Lower leg skin (tissue), 4 donors: Measurements from ENCODE around the gene CUL3. TPM values are rescaled to one million over a fixed set of nuclear protein-coding genes. Genes with fewer than 3 reads are reported as not detected.

Experiments used
- DNase-seq, 2 donors: peaks; one replicate each; pipeline ENCODE4 v3.0.0-alpha.2; 2019; ENCODE audit warnings: low spot score in 2 of 2
- H3K4me3 ChIP-seq: fragments of 200-600 bp; sonication (generic); 2 replicates; pipeline ENCODE4 v1.5.1; 2017; ENCODE audit warnings: mild to moderate bottlenecking, low read depth; ENCODE audit not compliant: poor library complexity, severe bottlenecking
- CTCF ChIP-seq, 3 donors: fragments of 450-650 bp; IDR thresholded peaks; one replicate each; pipeline ENCODE4 v1.5.1; 2016; ENCODE audit warnings: antibody characterized with exemption in 3 of 3, mild to moderate bottlenecking in 3 of 3, moderate library complexity in 2 of 3
- POLR2A ChIP-seq, 2 donors: fragments of 450-650 bp; IDR thresholded peaks; one replicate each; pipeline ENCODE4 v1.6.1; 2016 to 2017; ENCODE audit warnings: antibody characterized with exemption in 2 of 2, mild to moderate bottlenecking in 1 of 2, moderate library complexity in 1 of 2
- WGBS, 2 donors: methylation state at CpG; one replicate each; pipeline ENCODE4 v1.1.5; 2018; 5-methylcytosine and 5-hydroxymethylcytosine counted together
- intact Hi-C: fragments of 100-400 bp; cut with DNase I; formaldehyde crosslinking; loops from one replicate; pipeline ENCODE4 v1.15.0; 2023; ENCODE audit warnings: low total_unique reads
- total RNA-seq, 4 donors: library from RNA; depleted of rRNA; stranded (reverse); fragments of >200 nt; gene quantifications; one replicate each; pipeline ENCODE4 v1.1.0, GENCODE V29; 2016

CUL3 gene
- total RNA-seq, 4 donors from 2014 or later: 66.0 to 105 (median 82.6) TPM

DNA sequence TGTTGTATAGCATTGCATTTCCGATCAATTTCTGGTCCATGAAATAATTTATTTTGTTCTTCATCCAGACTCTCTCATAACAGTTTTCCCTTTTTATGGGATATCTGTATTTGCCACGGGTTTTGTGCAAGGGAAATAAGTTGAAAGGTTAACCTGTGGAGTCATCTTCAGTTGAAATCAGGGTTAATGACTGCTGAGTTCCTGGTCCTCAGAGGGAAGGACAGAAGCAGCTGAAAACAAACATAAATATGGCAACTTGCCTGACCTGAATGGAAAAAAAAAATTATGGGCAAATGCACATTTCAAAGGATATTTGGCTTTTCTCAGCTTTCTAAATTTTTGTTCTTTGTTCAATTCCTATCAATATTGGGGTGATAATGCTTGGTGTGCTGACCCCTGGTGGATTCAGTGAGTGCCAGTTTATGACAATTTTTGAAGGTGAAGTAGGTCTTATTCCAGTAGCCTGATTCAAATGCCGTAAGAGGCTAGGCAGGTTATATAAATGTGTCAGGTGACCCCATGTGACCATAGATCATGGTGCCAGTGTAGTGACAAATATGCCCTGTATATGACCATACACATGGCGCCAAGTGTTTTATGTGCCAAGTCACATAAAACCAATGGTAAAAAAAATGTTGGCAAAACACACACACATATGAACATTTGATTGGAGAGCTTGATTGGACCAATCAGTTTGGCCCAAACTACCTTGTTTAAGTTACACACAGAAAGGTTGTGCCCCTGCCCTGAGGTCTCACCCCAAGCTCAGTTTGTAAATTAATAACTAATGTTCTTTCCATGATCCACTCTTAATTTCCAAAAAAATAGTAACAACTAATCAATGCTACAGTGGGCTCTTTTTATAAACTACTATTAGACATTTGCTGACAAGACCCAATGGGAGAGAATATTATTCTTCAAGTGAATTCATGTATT is 135.7 kb downstream of the CUL3 start:
- TF ChIP-seq CTCF (IDR thresholded peaks at IDR 0.05) (no peak), POLR2A (IDR thresholded peaks at IDR 0.05) (no peak)
- no peak overlapping the region for H3K4me3 ChIP-seq
- DNase-seq: no peak

DNA sequence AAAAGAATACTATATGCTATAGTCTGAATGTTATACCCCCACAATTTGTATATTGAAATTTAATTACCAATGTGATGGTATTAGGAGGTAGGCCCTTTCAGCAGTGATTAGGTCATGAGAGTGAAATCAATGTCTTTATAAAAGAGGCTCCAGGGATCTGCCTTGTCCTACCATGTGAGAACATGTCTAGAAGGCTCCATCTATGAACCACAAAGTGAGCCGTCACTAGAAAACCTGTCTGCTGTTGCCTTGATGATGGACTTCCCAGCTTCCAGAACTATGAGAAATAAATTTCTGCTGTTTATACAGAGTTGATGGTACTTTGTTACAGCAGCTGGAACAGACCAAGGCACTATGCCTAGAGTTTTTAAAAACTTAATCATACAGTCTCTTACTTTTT is 136.9 kb downstream of the CUL3 start:
- DNase-seq: no peak
- no peak overlapping the region for H3K4me3 ChIP-seq
- intact Hi-C loops: loop anchor here (10.0 kb wide), 1 partner anchor 93 kb away; no protein-coding TSS in a partner anchor
- no peak for TF ChIP-seq POLR2A (IDR thresholded peaks at IDR 0.05)
- no peak for TF ChIP-seq CTCF (IDR thresholded peaks at IDR 0.05)
- 52 to 62% methylated on average over 1 of the region's 1 CpG for WGBS, 2 donors

More for the DNA sequence above, 135.7 kb downstream of the CUL3 start:
- WGBS, 2 donors: 39 to 41% methylated on average over 4 of the region's 4 CpGs
- intact Hi-C loops: loop anchor here (10.0 kb wide), 1 partner anchor 95 kb away; no protein-coding TSS in a partner anchor

DNA sequence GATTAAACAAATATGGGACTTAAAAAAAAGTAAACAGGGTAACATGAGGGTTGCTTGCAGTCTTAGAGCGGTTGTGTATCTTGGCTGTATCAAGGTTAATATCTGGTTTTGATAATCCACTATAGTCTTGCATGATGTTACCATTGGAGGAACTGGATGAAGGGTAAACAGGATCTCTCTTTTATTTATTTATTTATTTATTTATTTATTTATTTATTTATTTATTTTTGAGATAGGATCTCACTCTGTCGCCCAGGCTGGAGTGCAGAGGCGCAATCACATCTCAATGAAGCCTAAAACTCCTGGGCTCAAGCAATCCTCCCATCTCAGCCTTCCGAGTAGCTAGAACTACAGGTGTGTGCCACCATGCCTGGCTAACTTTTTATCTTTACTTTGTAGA is 140.4 kb downstream of the CUL3 start:
- H3K4me3 ChIP-seq: no peak overlapping the region
- no peak for TF ChIP-seq CTCF (IDR thresholded peaks at IDR 0.05)
- no peak for TF ChIP-seq POLR2A (IDR thresholded peaks at IDR 0.05)
- no peak for DNase-seq
- WGBS, 2 donors: 96% methylated on average over 4 of the region's 4 CpGs
- intact Hi-C loops: loop anchor here (10.0 kb wide), 1 partner anchor 90 kb away; no protein-coding TSS in a partner anchor

GRCh38 chr2:224444021-224444420 is 141.1 kb downstream of the CUL3 start:
- WGBS, 2 donors: 77 to 80% methylated on average over 5 of the region's 5 CpGs

More at GRCh38 chr2:224444021-224444420, 141.1 kb downstream of the CUL3 start:
- H3K4me3 ChIP-seq: no peak overlapping the region
- intact Hi-C loops: loop anchor here (10.0 kb wide), 1 partner anchor 89 kb away; no protein-coding TSS in a partner anchor
- no peak for TF ChIP-seq CTCF (IDR thresholded peaks at IDR 0.05)
- TF ChIP-seq POLR2A (IDR thresholded peaks at IDR 0.05): no peak
- no peak for DNase-seq
